NK-92 (cell line): ENCODE data around the gene FAM200A.
"Not testable (repeated sequence)": the region's sequence is repeated elsewhere in the genome, so short reads cannot be mapped to it uniquely, and the experiment has no call there.

Experiments
- DNase-seq: peaks from one replicate; lab custom pipeline; 2025; ENCODE audit not compliant: unreplicated experiment; lab: John Stamatoyannopoulos, UW

Gene FAM200A

GRCh38 chr7:99559175-99559915, 7.4 kb upstream of the FAM200A start:
- DNase-seq, result no peak

- peak; percentile 67 for DNase-seq
Measured at GRCh38 chr7:99558306-99559174, 6.6 kb upstream of the FAM200A start, which contains the start of gene ZNF655. ZNF655 (plus strand) TSS chr7:99558642; CDS start chr7:99560560, 1,918 bp downstream.

- DNase-seq, result no peak
Measured at GRCh38 chr7:99557940-99558305, 6.0 kb upstream of the FAM200A start.

GRCh38 chr7:99557196-99557607, 5.3 kb upstream of the FAM200A start:
- no peak for DNase-seq

- DNase-seq, result no peak
Measured at GRCh38 chr7:99554939-99555338, 3.0 kb upstream of the FAM200A start.

GRCh38 chr7:99553039-99553438, 1.1 kb upstream of the FAM200A start:
- no peak for DNase-seq

- DNase-seq, result no peak
Measured at GRCh38 chr7:99551334-99551733, 580 bp downstream of the FAM200A start.

GRCh38 chr7:99549545-99549944, 2.4 kb downstream of the FAM200A start:
- DNase-seq, result not testable (repeated sequence)

GRCh38 chr7:99545308-99545707, 6.6 kb downstream of the FAM200A start:
- not testable (repeated sequence) for DNase-seq

- DNase-seq, result no peak
Measured at GRCh38 chr7:99543916-99544315, 8.0 kb downstream of the FAM200A start.

GRCh38 chr7:99543081-99543671, 8.7 kb downstream of the FAM200A start:
- no peak for DNase-seq

GRCh38 chr7:99541212-99541611, 10.7 kb downstream of the FAM200A start:
- no peak for DNase-seq

- no peak for DNase-seq
Measured at GRCh38 chr7:99540542-99540941, 11.4 kb downstream of the FAM200A start.

GRCh38 chr7:99539213-99539811, 12.6 kb downstream of the FAM200A start:
- DNase-seq, result no peak

- no peak for DNase-seq
Measured at GRCh38 chr7:99535667-99536066, 16.2 kb downstream of the FAM200A start.

- no peak for DNase-seq
Measured at GRCh38 chr7:99531354-99531765, 20.6 kb downstream of the FAM200A start.

- no peak for DNase-seq
Measured at GRCh38 chr7:99525713-99526440, 26.0 kb downstream of the FAM200A start.

GRCh38 chr7:99521399-99521798, 30.5 kb downstream of the FAM200A start:
- no peak for DNase-seq

- no peak for DNase-seq
Measured at GRCh38 chr7:99514050-99514449, 37.9 kb downstream of the FAM200A start.

- no peak for DNase-seq
Measured at GRCh38 chr7:99505324-99505662, 46.6 kb downstream of the FAM200A start.
